Gastroesophageal sphincter (tissue), 4 donors: ENCODE measurements around the gene TAL2. TPM values are rescaled to one million over a fixed set of nuclear protein-coding genes. Genes with fewer than 3 reads are reported as not detected.

Source experiments
- ATAC-seq: fragments of 150-250 bp; one replicate; pipeline ENCODE4 v1.9.1; 2016; ENCODE audit warnings: mild to moderate bottlenecking, moderate library complexity
- H3K27ac ChIP-seq, 4 donors: fragments of 200-600 bp; sonication (generic) in 3 of 4; 1 replicate in 3 of 4; 2 replicates in 1 of 4; pipeline ENCODE4 v1.5.1; 2016 to 2019
- H3K27me3 ChIP-seq: fragments of 200-600 bp; sonication (generic); one replicate; pipeline ENCODE4 v1.5.1; 2019
- H3K36me3 ChIP-seq, 2 donors: fragments of 200-600 bp; sonication (generic); one replicate each; pipeline ENCODE4 v1.5.1; 2019; ENCODE audit warnings: control low read depth in 1 of 2
- H3K4me1 ChIP-seq, 3 donors: fragments of 200-600 bp; sonication (generic); 1 replicate in 2 of 3; 2 replicates in 1 of 3; pipeline ENCODE4 v1.5.1; 2016 to 2019; ENCODE audit warnings: control low read depth in 2 of 3
- H3K4me3 ChIP-seq, 2 donors: fragments of 200-600 bp; sonication (generic); one replicate each; pipeline ENCODE4 v1.5.1; 2019; ENCODE audit warnings: mild to moderate bottlenecking in 1 of 2, moderate library complexity in 1 of 2
- H3K9me3 ChIP-seq, 3 donors: fragments of 200-600 bp; sonication (generic); one replicate each; pipeline ENCODE4 v1.5.1; 2017 to 2019; ENCODE audit warnings: control low read depth in 2 of 3
- EP300 ChIP-seq: sonication (generic); formaldehyde crosslinking; IDR thresholded peaks from one replicate; pipeline ENCODE4 v1.6.1; 2017; ENCODE audit warnings: antibody characterized with exemption, mild to moderate bottlenecking
- POLR2A ChIP-seq, 2 donors: fragments of 450-650 bp; IDR thresholded peaks; one replicate each; pipeline ENCODE4 v1.6.1; 2017; ENCODE audit warnings: antibody characterized with exemption in 2 of 2, mild to moderate bottlenecking in 2 of 2, moderate library complexity in 1 of 2
- POLR2AphosphoS5 ChIP-seq: sonication (generic); formaldehyde crosslinking; IDR thresholded peaks from one replicate; pipeline ENCODE4 v1.6.1; 2017; ENCODE audit warnings: antibody characterized with exemption
- WGBS, 2 donors: methylation state at CpG; one replicate each; pipeline ENCODE4 v1.1.5; 2018; ENCODE audit warnings: low coverage in 1 of 2; 5-methylcytosine and 5-hydroxymethylcytosine counted together
- total RNA-seq, 4 donors: library from RNA; depleted of rRNA; stranded (reverse); fragments of >200 nt; gene quantifications; one replicate each; pipeline ENCODE4 v1.1.0, GENCODE V29; 2016
- TF ChIP-seq, protein P1 (sequence below), 4 experiments: fragments of 200-600 bp in 2 of 4; fragments of 450-650 bp in 2 of 4; sonication (generic) in 1 of 4; IDR thresholded peaks; one replicate each; pipeline ENCODE4 v1.5.1; 2017 to 2019; ENCODE audit warnings: antibody characterized with exemption in 4 of 4, mild to moderate bottlenecking in 2 of 4, moderate library complexity in 2 of 4

TAL2 gene
- total RNA-seq = not detected

DNA sequence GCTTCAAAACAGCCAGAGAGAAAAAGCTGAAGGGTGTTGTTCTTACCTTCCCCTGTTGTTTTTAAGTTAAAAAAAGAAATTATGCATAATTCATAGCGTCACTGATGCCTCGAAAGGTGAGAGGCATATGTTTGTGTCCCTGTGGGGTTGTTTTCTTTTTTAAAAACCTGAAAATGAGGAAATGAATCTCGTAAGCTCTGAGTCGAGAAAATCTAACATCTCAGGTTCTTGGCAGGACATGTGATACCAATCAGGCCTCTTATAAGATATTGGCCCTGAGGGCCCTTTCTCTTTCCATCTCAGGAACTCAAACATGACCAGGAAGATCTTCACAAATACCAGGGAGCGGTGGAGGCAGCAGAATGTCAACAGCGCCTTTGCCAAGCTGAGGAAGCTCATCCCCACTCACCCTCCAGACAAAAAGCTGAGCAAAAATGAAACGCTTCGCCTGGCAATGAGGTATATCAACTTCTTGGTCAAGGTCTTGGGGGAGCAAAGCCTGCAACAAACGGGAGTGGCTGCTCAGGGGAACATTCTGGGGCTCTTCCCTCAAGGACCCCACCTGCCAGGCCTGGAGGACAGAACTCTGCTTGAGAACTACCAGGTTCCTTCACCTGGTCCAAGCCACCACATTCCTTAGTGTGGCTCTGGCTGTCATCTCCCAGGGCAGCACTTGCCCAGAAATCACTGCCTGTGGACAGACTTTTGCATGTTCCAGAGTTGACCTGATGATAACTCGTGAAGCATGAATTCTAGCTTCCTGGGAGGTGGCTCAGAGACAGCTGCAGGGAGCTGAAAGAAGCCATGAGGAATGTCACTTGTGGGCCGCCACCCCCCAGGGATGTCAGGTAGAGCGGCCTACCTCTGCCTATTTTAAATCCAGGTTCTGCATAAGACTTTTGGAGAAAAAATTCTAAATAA is at the start of gene TAL2:
TSS of gene TAL2 (plus strand) at position 274 of the 921 bp plus-strand sequence. CDS start at position 314, 40 bp downstream.
- H3K27ac ChIP-seq = no peak within 1 kb of the TSS
- 82 to 94% methylated on average over 6 to 7 of the region's 12 CpGs for WGBS, 2 donors
- H3K36me3 ChIP-seq = no peaks in the 10 kb centered on the region
- H3K27me3 ChIP-seq = peaks cover 31% of the 10 kb centered on the region
- no peak for ATAC-seq
- no peaks in the 10 kb centered on the region for H3K9me3 ChIP-seq
- no peaks in the 10 kb centered on the region for H3K4me1 ChIP-seq
- no peak within 1 kb of the TSS for H3K4me3 ChIP-seq
- TF ChIP-seq EP300 (no peak), POLR2AphosphoS5 (no peak), POLR2A (IDR thresholded peaks at IDR 0.05) (no peak)
- TF ChIP-seq, protein P1, sequence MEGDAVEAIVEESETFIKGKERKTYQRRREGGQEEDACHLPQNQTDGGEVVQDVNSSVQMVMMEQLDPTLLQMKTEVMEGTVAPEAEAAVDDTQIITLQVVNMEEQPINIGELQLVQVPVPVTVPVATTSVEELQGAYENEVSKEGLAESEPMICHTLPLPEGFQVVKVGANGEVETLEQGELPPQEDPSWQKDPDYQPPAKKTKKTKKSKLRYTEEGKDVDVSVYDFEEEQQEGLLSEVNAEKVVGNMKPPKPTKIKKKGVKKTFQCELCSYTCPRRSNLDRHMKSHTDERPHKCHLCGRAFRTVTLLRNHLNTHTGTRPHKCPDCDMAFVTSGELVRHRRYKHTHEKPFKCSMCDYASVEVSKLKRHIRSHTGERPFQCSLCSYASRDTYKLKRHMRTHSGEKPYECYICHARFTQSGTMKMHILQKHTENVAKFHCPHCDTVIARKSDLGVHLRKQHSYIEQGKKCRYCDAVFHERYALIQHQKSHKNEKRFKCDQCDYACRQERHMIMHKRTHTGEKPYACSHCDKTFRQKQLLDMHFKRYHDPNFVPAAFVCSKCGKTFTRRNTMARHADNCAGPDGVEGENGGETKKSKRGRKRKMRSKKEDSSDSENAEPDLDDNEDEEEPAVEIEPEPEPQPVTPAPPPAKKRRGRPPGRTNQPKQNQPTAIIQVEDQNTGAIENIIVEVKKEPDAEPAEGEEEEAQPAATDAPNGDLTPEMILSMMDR (IDR thresholded peaks at IDR 0.05) = no peak

DNA sequence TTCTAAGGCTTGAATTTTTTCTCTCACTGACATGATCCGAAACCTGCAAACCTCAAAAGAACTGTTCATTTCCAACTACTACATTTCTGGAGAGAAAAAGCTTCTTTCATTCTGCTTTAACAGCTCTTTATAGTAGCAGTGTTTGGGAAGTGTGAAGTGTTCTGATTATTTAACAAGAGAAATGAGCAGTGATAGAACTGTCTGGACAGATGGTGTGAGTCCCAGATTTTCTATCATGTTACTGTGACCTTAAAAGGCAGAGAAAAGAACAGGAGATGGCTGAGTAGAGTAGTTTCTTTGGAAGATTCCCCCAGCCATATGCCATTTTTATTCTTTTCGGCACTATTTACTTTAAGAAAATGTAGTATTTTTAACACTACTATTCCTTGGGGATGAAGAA is 41.3 kb upstream of the TAL2 start:
- Histone ChIP-seq H3K9me3 (no peaks in the 10 kb centered on the region), H3K36me3 (peaks cover 6 to 32% of the 10 kb centered on the region in 2 donors), H3K27me3 (no peaks in the 10 kb centered on the region), H3K27ac (no peak overlapping the region), H3K4me1 (no peaks in the 10 kb centered on the region), H3K4me3 (no peak overlapping the region)
- ATAC-seq = no peak
- WGBS, 2 donors = 41 to 83% methylated on average over 2 of the region's 2 CpGs
- TF ChIP-seq POLR2AphosphoS5 (no peak), EP300 (no peak), POLR2A (IDR thresholded peaks at IDR 0.05) (no peak)
- TF ChIP-seq, protein P1 (IDR thresholded peaks at IDR 0.05) = no peak

DNA sequence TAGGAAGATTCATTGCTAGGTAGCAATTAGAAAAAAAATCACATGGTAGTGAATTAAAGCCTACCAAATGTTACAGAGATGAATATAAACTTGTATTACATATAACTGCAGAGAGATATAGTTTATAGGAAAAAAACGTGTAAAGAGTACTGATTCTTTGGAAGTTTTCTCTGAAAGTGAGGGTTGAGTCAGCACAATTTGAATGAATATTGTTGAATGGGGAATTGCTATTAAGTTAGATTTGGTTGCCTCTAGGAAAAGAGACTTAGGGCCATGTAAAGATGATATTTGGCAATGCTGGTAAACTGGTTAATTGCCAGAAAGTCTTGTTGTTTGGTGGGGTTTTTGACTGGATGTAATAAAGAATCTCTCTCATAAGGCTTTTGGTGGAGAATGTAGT is 37.2 kb upstream of the TAL2 start:
- no peaks in the 10 kb centered on the region for H3K9me3 ChIP-seq
- H3K4me1 ChIP-seq = no peaks in the 10 kb centered on the region
- no peak for TF ChIP-seq POLR2A (IDR thresholded peaks at IDR 0.05)
- no peak for TF ChIP-seq POLR2AphosphoS5
- TF ChIP-seq EP300 = no peak
- TF ChIP-seq, protein P1 (IDR thresholded peaks at IDR 0.05) = no peak
- WGBS, 2 donors = 43 to 67% methylated on average over 1 of the region's 1 CpG
- H3K36me3 ChIP-seq = peaks cover 3 to 43% of the 10 kb centered on the region in 2 donors
- H3K27ac ChIP-seq = no peak overlapping the region
- ATAC-seq = no peak
- H3K27me3 ChIP-seq = no peaks in the 10 kb centered on the region
- H3K4me3 ChIP-seq = no peak overlapping the region

DNA sequence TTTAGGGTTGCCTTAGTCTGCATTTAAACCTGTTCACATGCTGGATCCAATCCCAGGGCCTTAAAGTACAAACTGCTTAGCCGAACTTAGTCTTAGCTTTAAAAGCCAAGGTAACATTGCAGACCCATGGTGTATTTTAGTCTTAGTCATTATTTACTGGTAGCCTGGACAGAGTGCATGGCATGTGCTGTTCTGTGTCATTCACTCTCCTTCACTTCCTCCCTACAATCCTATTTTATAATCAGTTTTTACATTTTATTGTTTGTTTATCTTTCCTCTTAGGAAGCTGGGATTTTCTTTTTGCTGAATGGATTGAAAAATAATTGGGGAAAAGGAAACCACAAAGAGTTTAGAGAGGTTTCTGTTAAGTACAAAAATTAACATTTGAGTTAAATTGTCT is 29.4 kb upstream of the TAL2 start:
- Histone ChIP-seq H3K27ac (no peak overlapping the region), H3K27me3 (no peaks in the 10 kb centered on the region), H3K9me3 (no peaks in the 10 kb centered on the region), H3K36me3 (peaks cover 0 to 47% of the 10 kb centered on the region in 2 donors), H3K4me3 (no peak overlapping the region), H3K4me1 (no peaks in the 10 kb centered on the region)
- TF ChIP-seq, protein P1 (IDR thresholded peaks at IDR 0.05) = no peak
- TF ChIP-seq EP300 (no peak), POLR2AphosphoS5 (no peak), POLR2A (IDR thresholded peaks at IDR 0.05) (no peak)
- WGBS, 2 donors = 75 to 93% methylated on average over 1 of the region's 1 CpG
- no peak for ATAC-seq

DNA sequence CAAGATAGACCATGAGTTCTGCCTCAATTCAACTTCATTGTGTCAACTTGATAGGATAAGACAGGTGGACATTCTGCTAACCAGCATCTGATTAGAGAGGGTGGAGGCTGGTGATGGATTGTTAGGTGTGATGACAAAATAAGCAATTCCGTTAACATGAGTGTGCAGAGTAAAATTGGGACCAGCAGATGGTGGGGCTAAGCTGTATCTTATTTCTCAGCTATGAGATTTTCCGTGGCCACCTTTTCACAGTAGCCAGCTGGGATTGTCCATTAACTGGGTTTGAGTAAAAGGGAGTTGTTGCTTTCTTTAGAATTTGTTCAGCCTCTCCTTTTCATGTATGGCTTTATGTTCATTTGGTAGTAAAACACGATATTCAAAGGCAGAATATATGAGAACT is 28.8 kb upstream of the TAL2 start:
- 72 to 78% methylated on average over 1 to 3 of the region's 3 CpGs for WGBS, 2 donors
- TF ChIP-seq EP300 (no peak), POLR2AphosphoS5 (no peak), POLR2A (IDR thresholded peaks at IDR 0.05) (no peak)
- TF ChIP-seq, protein P1 (IDR thresholded peaks at IDR 0.05) = no peak
- Histone ChIP-seq H3K4me3 (no peak overlapping the region), H3K27ac (no peak overlapping the region), H3K27me3 (no peaks in the 10 kb centered on the region), H3K4me1 (no peaks in the 10 kb centered on the region), H3K36me3 (peaks cover 0 to 53% of the 10 kb centered on the region in 2 donors), H3K9me3 (no peaks in the 10 kb centered on the region)
- ATAC-seq = no peak
